Measurements from ENCODE around the gene SPAG16.

SPAG16 gene

GRCh38 chr2:214265991-214266489 is 981.8 kb downstream of the SPAG16 start:
- no peak for DNase-seq (ENCODE audit: low spot score)

- DNase-seq (ENCODE audit: low spot score) = no peak
These were observed 993.6 kb downstream of the SPAG16 start for GRCh38 chr2:214277880-214278279.

GRCh38 chr2:214286011-214286410 is 1001.7 kb downstream of the SPAG16 start:
- DNase-seq (ENCODE audit: low spot score) = no peak

- no peak for DNase-seq (ENCODE audit: low spot score)
These were observed 1009.3 kb downstream of the SPAG16 start for GRCh38 chr2:214293593-214293992.

GRCh38 chr2:214294426-214294825 is 1010.2 kb downstream of the SPAG16 start:
- no peak for DNase-seq (ENCODE audit: low spot score)

GRCh38 chr2:214297423-214297822 is 1013.2 kb downstream of the SPAG16 start:
- DNase-seq (ENCODE audit: low spot score) = no peak

- peak; percentile 14 for DNase-seq (ENCODE audit: low spot score)
These were observed 1026.1 kb downstream of the SPAG16 start for GRCh38 chr2:214310319-214310718.

- DNase-seq (ENCODE audit: low spot score) = no peak
These were observed 1026.8 kb downstream of the SPAG16 start for GRCh38 chr2:214311031-214311533.

- DNase-seq (ENCODE audit: low spot score) = no peak
These were observed 1027.9 kb downstream of the SPAG16 start for GRCh38 chr2:214311931-214312749.

- no peak for DNase-seq (ENCODE audit: low spot score)
These were observed 1031.1 kb downstream of the SPAG16 start for GRCh38 chr2:214315324-214315723.

GRCh38 chr2:214320211-214320610 is 1035.9 kb downstream of the SPAG16 start:
- DNase-seq (ENCODE audit: low spot score) = no peak

- no peak for DNase-seq (ENCODE audit: low spot score)
These were observed 1038.4 kb downstream of the SPAG16 start for GRCh38 chr2:214322662-214323061.

- no peak for DNase-seq (ENCODE audit: low spot score)
These were observed 1041.1 kb downstream of the SPAG16 start for GRCh38 chr2:214325404-214325803.

GRCh38 chr2:214328941-214329340 is 1044.7 kb downstream of the SPAG16 start:
- DNase-seq (ENCODE audit: low spot score) = peak; percentile 62

- no peak for DNase-seq (ENCODE audit: low spot score)
These were observed 1057.4 kb downstream of the SPAG16 start for GRCh38 chr2:214341646-214342045.

- no peak for DNase-seq (ENCODE audit: low spot score)
These were observed 1074.2 kb downstream of the SPAG16 start for GRCh38 chr2:214358506-214358905.

- no peak for DNase-seq (ENCODE audit: low spot score)
These were observed 1076.9 kb downstream of the SPAG16 start for GRCh38 chr2:214361116-214361515.

- no peak for DNase-seq (ENCODE audit: low spot score)
These were observed 1081.3 kb downstream of the SPAG16 start for GRCh38 chr2:214365549-214365948.

GRCh38 chr2:214367171-214367570 is 1082.9 kb downstream of the SPAG16 start:
- no peak for DNase-seq (ENCODE audit: low spot score)

GRCh38 chr2:214376618-214377285 is 1092.5 kb downstream of the SPAG16 start:
- DNase-seq (ENCODE audit: low spot score) = no peak

GRCh38 chr2:214377286-214377624 is 1093.0 kb downstream of the SPAG16 start:
- DNase-seq (ENCODE audit: low spot score) = no peak

- DNase-seq (ENCODE audit: low spot score) = no peak
These were observed 1094.3 kb downstream of the SPAG16 start for GRCh38 chr2:214378455-214379103.

- DNase-seq (ENCODE audit: low spot score) = no peak
These were observed 1095.0 kb downstream of the SPAG16 start for GRCh38 chr2:214379227-214379626.

Data from COLO829 (cell line).